NCI-H1048 (cell line): ENCODE data around the gene CRYBG2.
"Not testable (repeated sequence)": the region's sequence is repeated elsewhere in the genome, so short reads cannot be mapped to it uniquely, and the experiment has no call there.

Source experiments
- DNase-seq: peaks from one replicate; lab custom pipeline; 2025; lab: John Stamatoyannopoulos, UW

CRYBG2 gene

GRCh38 chr1:26293911-26294463 is 59.9 kb downstream of the CRYBG2 start:
- no peak for DNase-seq

- not testable (repeated sequence) for DNase-seq
These were observed 61.2 kb downstream of the CRYBG2 start for GRCh38 chr1:26292735-26293134.

GRCh38 chr1:26291939-26292338 is 62.0 kb downstream of the CRYBG2 start:
- DNase-seq = no peak

GRCh38 chr1:26291433-26291832 is 62.5 kb downstream of the CRYBG2 start:
- no peak for DNase-seq

GRCh38 chr1:26290882-26291261 is 63.1 kb downstream of the CRYBG2 start:
- DNase-seq = no peak

- DNase-seq = no peak
These were observed 63.6 kb downstream of the CRYBG2 start for GRCh38 chr1:26290122-26290881.

GRCh38 chr1:26289158-26290059 is 64.5 kb downstream of the CRYBG2 start:
- DNase-seq = no peak

- DNase-seq = no peak
These were observed 65.5 kb downstream of the CRYBG2 start for GRCh38 chr1:26288311-26288941.

- no peak for DNase-seq
These were observed 66.1 kb downstream of the CRYBG2 start for GRCh38 chr1:26287811-26288210.

GRCh38 chr1:26287033-26287711 is 66.8 kb downstream of the CRYBG2 start:
- DNase-seq = no peak

GRCh38 chr1:26286064-26286416 is 67.9 kb downstream of the CRYBG2 start:
- DNase-seq = no peak

- DNase-seq = no peak
These were observed 68.4 kb downstream of the CRYBG2 start for GRCh38 chr1:26285366-26286063.

- no peak for DNase-seq
These were observed 69.2 kb downstream of the CRYBG2 start for GRCh38 chr1:26284597-26285347.

- no peak for DNase-seq
These were observed 69.9 kb downstream of the CRYBG2 start for GRCh38 chr1:26283871-26284596.

GRCh38 chr1:26283279-26283853 is 70.6 kb downstream of the CRYBG2 start:
- DNase-seq = no peak

- no peak for DNase-seq
These were observed 71.5 kb downstream of the CRYBG2 start for GRCh38 chr1:26282401-26282918.

GRCh38 chr1:26281971-26282370 is 72.0 kb downstream of the CRYBG2 start:
- no peak for DNase-seq

- DNase-seq = no peak
These were observed 72.6 kb downstream of the CRYBG2 start for GRCh38 chr1:26281091-26281958.
